ENCODE data around the gene GSX1. TPM values are rescaled to one million over a fixed set of nuclear protein-coding genes. Genes with fewer than 3 reads are reported as not detected.
"Not testable (repeated sequence)": the region's sequence is repeated elsewhere in the genome, so short reads cannot be mapped to it uniquely, and the experiment has no call there.

The GSX1 gene
- not detected for polyA plus RNA-seq (ENCODE audit: insufficient read length)

DNA sequence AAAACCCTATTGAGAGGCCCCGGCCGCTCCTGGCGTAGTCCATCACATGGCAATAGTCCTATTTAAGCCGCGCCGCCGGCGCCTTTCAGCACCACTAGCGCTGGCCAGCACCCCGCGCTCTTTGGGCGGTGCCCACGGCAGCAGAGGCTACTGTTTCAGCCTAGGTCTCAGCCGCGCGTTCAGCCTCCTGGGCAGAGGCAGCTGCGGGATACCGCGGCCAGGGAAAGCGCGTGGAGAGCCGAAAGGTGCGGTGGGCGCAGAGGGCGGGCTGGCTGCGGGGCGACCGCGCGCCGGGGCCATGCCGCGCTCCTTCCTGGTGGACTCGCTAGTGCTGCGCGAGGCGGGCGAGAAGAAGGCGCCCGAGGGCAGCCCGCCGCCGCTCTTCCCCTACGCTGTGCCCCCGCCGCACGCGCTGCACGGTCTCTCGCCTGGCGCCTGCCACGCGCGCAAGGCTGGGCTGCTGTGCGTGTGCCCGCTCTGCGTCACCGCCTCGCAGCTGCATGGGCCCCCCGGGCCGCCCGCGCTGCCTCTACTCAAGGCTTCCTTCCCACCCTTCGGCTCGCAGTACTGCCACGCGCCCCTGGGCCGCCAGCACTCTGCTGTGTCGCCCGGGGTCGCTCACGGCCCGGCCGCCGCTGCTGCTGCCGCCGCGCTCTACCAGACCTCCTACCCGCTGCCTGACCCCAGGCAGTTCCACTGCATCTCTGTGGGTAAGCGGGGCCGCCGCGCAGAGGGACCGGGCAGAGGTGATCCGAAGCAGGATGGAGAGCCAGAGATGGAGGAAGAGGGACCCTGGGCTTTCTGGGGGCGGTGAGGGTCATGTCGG, at the start of gene GSX1:
TSS of gene GSX1 (plus strand) at position 91 of the 826 bp plus-strand sequence. CDS start at position 299, 208 bp downstream.
- peak; percentile 76 for DNase-seq

DNA sequence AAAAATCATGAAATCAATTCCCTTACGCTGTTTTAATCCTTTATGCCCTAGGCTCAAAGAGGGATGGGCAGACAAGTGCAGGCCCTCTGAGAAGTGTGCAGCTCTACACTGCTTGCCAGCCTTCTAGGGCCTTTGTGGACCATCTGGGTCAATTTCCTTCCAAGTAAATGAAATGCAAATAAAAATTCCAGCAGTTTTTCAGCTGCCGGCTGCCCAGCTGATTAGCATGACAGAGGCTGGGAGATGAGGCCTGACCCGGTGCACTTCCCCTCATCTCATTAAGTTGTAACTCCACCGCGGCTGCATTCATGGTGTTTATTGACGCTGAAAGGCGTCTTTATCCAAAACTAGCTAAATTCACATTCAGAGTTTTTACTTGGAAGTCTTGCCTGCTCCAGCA, 47.5 kb upstream of the GSX1 start:
- no peak for DNase-seq

DNA sequence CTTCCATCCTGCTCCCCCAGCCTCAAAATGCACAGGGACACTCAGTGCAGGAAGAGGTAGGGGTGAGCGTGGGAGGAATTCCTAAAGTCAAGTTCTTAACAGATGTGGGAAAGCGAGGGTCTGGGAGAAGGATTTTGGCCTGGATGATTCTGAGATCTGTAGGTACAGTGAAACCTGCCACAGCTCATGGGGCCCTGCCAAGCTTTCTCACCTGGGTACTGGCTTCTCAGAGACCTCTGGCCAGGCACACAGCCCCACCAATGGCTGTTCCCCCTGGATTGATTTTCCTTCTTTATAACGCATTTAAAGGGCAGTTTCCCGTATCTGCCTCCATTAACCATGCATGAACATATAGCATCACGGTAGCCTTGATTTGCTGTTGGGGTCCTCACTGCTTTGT, 47.0 kb upstream of the GSX1 start:
- DNase-seq, result no peak

DNA sequence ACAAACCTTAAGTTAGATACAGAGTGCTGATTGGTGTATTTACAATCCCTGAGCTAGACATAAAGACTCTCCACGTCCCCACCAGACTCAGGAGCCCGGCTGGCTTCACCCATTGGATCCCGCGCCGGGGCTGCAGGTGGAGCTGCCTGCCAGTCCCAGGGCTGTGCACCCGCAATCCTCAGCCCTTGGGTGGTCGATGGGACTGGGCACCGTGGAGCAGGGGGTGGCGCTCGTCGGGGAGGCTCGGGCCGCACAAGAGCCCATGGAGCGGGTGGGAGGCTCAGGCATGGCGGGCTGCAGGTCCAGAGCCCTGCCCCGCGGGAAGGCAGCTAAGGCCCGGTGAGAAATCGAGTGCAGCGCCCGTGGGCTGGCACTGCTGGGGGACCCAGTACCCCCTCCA, 44.1 kb upstream of the GSX1 start:
- not testable (repeated sequence) for DNase-seq

DNA sequence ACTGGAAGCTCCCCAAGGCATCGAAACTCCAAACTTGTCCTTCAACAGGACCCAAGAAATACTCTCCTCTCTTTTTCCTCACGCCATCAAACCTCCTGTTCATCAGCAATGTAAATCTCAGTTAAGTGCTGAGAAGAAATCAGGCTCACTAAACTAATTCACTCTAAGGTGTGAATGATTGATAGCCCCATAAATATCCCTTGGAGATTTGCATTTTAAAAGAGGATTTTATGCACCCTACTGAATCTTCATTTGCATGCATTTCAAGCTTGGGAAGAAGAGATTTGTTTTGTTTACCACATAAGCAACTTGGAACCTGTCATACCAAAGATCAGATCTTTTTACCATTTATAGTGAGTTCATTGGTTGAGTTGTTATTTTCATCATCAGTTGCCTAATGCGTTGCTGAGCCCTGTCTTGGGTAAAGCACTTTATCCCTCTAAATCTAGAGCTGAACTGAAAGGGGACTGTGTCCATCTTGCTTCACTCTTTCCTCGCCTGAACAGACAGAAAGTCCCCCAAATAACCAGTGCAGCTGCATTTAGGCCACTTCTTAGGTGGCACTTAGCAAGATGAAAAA, 40.2 kb upstream of the GSX1 start:
- no peak for DNase-seq

DNA sequence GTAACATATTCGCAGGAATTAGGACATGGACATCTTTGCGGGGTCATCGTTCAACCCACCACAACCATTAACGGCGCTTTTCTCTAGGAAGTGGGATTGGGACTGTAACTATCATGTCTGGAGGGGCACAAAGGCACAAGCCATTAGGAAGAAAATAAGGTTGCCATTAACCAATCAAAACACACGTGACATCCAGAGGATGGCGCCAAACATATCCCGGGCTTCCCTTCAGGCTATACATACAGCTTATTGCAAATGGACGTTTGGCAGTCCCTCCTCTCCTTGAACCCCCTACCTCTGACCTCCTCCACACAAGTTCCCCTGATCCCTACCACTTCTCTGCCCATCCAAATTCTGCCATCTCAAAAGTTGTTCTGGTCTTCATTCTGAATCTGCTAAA, 26.6 kb upstream of the GSX1 start:
- no peak for DNase-seq

DNA sequence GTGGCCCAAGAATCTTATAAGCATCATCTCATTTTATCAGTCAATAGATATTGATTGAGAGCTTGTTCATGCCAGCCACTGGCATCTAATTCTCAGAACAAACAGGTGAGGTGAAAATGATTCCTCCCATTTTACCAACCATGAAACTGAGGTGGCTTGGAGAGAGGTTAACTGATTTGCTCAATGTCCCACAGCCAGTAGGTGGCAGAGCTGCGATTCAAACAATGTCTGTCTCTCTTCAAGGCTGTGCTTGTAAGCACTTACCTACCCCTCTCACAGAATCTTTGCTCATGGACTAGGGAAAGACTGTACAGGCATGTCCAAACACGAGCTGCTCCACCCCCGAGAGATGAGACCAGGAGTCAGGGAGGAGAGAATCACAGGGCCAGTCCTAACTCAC, 21.5 kb upstream of the GSX1 start:
- DNase-seq, result no peak

DNA sequence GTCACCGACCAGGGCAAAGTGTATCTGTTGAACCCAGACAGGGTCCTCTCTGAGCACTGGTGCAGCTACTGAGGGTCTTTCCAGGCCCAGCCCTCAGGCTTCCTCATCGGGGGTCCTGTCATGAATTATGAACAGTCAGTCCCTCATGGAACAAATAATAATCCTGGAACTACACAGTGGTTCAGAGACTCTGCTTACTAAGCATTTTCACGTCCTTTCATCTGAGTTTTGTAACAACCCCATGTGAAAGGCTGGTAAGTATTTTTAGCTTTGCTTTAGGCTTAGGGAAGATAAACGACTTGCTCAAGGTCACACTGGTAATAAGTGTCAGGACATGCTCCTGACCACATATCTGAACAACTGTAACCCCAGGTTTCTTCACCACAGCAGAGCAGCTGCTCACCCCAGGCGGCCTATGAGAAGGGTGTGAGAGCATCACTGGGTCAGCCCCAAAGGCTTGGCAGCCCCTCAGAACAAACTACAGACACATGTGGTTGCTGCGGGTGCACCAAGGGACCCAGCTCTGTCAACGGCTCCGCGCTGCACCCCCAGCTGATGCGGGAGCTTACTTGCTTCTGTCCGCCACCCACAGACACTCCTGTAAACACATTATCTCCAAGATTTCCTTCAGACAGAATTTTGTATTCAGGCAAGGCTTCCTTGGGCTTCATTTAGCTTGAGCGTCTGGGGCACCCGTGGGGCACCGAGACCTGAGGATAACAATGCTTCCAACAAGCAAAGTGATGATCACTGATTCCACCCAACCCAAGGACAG, 19.4 kb upstream of the GSX1 start:
- DNase-seq, result no peak

DNA sequence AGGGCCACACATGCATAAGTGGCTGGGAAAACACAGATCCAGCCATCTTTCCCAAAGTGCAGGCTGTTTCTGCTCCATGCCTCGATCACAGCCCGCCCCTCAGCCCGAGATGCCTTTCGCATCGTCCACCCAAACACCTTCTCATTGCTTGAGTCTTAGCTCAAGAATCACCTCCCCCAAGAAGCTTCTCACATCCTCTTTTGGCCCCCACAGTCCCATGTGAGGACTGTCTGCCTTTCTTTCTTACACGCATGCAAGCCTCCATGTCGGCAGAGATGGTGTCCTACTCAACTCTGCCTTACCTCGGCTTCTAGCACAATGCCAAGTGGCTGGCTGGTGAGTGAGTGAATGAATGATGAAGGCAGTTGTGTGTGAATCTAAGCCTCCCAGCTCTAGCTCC, 18.1 kb upstream of the GSX1 start:
- DNase-seq, result no peak

DNA sequence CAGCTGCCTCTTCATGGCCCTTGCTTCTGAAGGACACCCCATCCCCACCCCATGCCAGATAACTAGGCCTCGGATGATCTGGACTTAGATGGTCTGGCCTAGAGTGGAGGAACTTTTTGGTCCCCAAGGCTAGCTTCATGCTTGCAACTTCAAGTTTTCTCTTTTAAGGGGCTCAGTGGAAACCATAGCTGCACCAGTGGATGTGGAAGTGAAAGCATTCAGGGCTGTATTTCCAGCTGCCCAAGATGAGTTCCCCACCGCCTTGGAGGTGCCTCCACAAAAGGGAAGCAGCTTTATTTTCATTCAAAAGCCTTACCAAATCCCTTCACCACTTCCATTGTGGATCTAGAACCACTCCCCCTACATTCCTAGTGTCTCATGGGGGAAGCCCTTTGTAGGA, 17.6 kb upstream of the GSX1 start:
- no peak for DNase-seq

DNA sequence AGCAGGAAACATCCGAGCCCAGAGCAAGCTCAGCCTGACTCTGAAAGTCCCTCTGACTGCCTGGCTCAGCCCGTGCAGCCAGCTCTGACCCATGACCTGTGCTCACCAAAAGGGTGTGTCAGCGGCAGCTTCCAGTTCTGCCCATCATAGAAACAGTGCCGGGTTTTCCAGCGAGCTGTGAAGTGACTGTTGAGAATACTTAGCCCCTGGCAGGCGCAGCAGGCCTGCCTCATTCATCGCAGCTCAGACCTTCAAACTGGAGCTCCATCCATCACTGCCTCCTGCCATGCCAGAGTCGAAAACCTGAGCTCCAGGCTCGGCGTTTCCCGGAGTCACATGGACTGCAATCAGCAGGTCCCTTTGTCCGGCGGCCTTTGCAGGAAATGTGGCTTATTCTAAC, 16.3 kb upstream of the GSX1 start:
- DNase-seq, result no peak

DNA sequence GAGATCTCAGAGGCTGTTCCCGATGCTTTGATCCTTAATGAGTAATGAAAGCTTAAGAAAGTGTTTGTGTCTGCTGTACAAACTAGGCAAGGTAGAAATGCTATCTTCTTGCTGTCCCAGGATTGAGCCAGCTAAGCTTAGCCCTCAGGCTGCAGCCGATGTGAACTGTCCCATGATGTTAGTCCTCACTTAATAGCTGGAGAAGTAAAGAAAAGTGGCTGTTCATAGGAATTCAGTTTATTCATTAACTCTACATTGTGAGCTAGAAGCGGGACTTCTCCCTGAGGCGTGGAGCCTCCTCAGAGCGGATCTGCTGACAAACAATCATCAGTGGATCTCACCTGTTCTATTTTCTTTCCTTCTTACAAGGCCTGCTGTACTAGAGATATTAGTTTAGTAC, 10.1 kb upstream of the GSX1 start:
- no peak for DNase-seq

DNA sequence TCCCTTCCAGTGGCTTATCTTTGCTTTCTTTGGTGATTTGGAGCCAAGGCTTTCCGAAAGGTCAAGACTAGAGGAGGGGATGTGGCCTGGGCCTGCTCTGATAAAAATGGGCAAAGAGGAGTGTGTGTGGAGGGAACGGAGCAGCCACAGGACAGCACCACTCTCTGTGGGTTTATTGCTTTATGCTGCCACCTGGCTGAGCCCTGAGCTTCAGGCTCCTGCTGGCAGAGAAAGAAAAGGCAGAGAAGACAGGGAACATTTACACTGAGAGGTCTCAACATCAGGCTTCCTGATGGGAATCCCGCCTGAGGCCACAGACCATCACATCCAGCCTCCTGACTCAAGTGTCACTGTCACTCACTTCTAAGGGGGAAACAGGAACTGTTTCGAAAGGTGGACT, 9.2 kb upstream of the GSX1 start:
- no peak for DNase-seq

DNA sequence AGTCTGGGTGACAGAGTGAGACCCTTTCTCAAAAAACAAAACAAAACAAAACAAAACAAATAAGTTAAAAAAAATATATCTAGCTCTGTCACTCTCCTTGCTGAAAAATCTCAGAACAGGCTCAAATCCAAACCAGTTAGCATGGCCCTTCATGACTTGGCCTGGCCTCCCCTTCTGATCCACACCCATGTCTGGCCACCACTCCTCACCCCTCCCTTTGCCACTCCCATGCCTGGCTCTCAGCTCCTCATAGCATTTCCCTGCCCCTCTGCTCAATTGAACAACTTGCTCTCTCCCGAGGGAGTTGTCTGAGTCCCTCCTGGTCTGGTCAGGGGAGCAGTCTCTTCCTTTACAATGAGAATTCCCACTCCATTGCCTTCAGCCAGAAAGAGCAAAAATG, 4.0 kb upstream of the GSX1 start:
- no peak for DNase-seq

DNA sequence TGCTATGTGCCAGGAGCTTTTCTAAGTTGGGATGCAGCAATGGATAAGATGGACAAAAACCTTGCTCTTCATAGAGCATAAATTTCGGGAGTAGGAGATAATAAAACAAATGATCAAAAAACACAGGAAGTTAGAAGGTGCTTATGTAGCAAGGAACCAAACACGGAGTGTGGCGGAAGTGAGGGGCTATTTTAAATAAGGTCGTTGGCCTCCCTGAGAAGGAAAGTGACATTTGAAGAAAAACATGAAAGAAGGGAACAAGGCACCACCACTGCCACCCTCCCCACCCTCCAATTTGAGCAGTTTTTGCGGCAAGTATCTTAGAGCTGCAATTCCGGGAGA, 3.2 kb upstream of the GSX1 start:
- DNase-seq, result no peak

DNA sequence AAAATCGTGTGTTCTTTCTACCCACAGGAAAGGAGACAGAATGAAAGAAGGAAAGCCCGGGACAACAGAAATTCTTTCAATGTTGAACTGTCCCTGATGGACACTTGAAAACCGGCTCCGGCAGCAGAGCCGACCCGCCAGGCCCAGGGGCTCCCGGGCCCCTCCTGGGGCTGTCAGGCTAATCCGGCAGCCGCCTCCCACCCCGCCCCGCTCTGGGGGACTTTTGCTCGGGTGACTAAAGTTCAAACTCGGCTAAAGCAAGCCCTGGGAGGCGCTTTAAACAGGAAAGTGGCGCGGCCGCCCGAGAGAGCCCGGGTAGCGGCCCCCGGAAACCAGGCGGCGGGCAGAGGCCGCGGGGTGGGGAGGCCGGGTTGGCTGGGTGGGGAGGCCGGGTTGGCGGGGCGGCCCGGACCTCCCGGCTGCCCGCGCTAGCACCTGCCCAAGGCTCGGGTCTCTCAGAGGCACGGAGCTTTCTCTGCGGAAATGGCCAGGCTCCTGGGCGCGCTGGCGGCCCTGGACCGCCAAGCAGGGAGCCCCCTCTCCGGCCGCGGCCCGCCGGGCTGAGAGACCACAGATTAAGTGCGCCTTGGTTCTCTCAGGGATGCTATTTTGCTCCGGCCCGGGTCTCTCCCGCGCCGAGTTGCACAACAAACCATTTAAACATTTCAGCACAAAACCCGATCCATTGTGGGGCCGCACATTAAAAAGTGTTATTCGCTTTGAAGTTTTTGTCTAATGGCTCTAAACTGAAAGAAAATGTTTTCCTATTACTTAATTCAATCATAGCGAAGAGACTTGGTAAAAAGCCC, 2.6 kb upstream of the GSX1 start:
- DNase-seq, result no peak

DNA sequence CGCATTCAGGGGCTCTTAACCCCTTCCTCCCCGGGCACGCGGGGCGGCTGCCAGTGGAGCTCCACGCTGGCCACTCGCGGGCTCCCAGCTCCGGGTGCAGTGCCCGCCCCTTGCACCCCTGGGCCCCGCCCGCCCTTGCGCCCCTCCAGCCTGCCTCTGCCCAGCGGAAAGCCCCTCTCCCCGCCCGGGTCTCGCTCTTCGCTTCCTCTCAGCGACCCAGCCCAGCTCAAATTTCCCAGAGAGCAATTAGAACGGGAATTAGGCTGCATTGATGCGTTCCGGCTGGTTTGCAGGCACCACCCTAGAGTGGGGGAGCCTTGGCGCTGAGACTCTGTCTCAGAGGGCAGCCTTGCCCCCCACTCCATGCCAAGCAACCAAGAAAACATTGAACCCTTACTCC, 1.8 kb upstream of the GSX1 start:
- no peak for DNase-seq

DNA sequence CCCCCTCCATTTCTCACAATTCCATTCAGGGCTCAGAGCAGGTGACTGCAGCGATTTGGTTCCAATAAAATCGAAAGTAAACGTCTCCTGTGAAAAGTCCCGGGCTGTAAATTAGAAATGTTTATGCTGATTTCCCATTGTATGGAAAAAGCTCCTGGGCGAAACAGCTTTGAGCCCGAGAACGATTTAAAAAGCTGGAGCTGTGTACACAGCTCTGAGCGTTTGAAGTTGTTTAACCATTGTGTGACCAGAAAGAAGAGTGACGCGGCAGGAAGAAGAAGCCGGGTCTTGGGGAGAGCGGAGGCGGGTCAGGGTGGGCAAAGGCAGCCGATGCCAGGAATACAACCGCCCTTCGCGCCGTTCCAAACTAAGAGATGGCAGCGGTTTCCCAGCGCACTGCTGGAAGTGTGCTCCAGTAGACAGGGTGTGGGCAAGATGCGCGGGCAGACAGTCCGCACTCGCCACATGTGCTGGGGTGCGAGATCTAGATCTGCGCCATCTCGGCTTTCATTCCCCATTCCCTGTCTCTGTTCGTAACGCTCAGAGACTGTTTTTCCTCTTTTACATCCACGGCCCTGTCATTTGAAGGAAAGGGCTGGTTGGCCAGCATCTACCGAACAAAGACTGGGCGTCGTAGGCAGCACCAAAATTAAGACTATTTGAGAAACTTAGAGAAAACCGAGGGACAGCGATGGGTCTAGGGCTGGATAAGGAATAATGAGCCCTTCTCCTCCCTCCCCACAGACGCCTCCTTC, 960 bp upstream of the GSX1 start:
- DNase-seq, result no peak

DNA sequence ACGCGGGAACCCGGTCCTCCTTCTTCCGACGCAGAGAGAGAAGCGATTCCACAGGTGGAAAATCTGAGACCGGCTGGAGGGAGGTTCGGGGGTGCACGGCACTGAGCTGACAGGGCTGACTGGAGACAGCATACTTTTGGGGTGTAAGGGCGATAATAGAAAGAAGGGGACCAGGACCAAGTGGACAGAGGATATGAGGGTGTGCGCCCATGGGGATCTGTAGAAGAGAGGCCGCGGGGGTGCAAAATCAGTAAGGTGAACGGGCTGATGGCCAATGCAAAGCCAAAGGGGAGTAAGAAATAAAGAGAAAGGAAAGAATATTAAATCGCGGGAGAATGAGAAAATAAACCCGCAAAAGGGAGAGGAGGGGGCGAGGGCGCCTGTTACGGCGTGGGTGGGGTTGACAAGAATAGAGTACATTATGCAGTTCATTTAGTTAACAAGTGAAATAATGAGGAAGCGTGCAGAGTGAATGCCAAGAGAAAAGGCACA, 336 bp upstream of the GSX1 start:
- DNase-seq, result no peak

DNA sequence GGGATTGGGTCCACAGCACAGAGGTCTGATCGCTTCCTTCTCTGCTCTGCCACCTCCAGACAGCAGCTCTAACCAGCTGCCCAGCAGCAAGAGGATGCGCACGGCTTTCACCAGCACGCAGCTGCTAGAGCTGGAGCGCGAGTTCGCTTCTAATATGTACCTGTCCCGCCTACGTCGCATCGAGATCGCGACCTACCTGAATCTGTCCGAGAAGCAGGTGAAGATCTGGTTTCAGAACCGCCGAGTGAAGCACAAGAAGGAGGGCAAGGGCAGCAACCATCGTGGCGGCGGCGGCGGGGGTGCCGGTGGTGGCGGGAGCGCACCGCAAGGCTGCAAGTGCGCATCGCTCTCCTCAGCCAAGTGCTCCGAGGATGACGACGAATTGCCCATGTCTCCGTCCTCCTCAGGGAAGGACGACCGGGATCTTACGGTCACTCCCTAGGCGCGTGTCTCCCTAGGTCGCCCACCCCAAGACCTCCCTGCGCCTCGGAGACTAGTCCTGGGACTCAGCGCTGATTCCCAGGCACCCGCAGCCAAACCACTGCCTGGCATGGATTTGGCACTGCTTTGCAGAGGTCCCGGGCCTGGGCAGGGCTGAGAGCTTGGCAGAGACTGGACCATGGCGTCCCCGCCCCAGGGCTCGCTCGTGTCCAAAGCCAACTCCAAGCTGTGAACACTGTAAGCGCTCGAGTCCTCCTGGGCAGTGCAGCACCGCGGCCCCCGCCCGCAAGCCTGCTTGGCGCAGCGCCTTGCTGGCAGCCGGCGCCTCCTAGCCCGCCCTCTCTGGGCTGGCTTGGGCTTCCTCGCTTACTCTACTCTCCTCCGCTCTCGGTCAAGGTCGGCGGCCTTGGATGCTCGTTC, 1.5 kb downstream of the GSX1 start:
- DNase-seq, result no peak

DNA sequence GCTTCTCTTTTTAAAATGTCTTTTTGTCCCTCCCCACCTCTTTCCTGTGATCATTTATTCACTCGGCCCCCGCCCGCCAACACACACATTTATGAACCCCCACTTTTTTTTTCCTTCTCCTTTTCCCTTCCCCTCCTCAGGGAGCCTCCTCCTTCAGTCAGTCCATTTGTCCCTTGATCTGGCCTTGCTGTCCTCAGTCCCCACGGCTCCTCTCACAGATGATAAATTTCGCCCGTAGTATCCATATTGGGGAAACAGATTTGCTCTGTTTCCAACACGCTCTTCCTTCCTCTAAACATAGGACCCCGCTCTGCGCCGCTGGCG, 2.0 kb downstream of the GSX1 start:
- DNase-seq, result no peak

All from hindlimb muscle (tissue), 1 donor.